Heart left ventricle (tissue), 13 donors: Measurements from ENCODE around the gene COL23A1.

Experiments used
- POLR2A ChIP-seq, 2 donors: fragments of 450-650 bp; IDR thresholded peaks; one replicate each; pipeline ENCODE4 v1.6.1; 2017; ENCODE audit warnings: antibody characterized with exemption in 2 of 2, mild to moderate bottlenecking in 2 of 2, moderate library complexity in 2 of 2
- TF ChIP-seq, protein P1 (sequence below), 12 donors: fragments of 200-600 bp; sonication (generic) in 4 of 12; IDR thresholded peaks; one replicate each; pipeline versions ENCODE4 v1.5.0 to v1.8.0; 2018 to 2022; ENCODE audit warnings: antibody characterized with exemption in 12 of 12, mild to moderate bottlenecking in 5 of 12
- donor health status: ischemic (EF 13 %, LVEDD 7.1; RV severe dilation, severe dysfunction).
- donor health status: DM: no; HTN: yes; CAD: no.
- donor health status: DM: no; HTN: no; CAD: no.
- donor health status: ischemic (EF 25% LVEDD 6.9; RV normal size, moderate dysfunction).
- donor health status: ischemic (EF 25% LVEDD 5.7; RV mildly dilated, moderate dysfunction).
- donor health status: ischemic (EF 35%, LVEDD 5.7; RV mildly dilated, moderate dysfunction).
- donor health status: nonischemic (EF 11% LVEDD 7.7; RV severe dilation, severe dysfunction).
- donor health status: DM: yes; HTN: yes; CAD: no.
- donor health status: PGD.
- donor health status: ischemic (EF 29% LVEDD 5.4; RV normal size, mild dysfunction).
- donor health status: nonischemic (EF 23%, LVEDD 6.1; RV moderate dilation, normal function).

DNA sequence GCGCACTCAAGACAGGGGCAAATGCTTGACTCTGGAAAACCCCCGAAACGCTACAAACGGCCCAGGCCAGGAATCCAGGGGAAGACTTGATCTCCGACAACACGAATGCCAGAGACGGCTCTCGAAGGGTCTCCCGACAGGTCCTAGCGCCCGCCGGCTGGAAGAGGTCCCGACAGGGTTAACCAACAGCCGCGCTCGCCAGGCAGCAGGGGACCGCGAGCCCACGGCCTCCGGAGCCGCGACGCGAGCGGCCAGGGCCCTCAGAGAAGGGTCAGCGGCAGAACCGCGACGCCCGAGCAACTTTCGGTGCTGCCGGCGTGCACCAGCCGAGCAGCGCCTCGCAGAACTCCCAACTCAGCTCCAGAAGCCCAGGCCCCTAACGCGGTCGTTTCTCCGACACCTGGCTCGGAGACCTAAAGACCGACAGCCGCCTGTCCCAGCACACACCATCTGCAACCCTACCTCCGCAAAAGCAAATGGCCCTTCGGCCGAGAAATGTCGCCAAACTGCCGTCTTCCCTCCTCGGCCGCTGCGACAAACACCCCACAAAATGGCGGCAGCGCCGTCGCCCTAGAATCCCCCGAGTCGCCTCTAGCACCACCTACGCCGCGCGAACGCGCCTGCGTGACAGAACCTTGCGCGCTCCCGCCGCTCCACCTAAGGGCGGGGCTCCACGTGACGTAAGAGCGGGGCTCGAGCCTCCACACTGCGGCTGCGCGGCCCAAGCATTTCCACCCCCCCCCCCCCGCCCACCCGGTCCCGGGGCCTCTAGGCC is 36.5 kb upstream of the COL23A1 start, which contains the start of gene CLK4:
- TF ChIP-seq, protein P1, sequence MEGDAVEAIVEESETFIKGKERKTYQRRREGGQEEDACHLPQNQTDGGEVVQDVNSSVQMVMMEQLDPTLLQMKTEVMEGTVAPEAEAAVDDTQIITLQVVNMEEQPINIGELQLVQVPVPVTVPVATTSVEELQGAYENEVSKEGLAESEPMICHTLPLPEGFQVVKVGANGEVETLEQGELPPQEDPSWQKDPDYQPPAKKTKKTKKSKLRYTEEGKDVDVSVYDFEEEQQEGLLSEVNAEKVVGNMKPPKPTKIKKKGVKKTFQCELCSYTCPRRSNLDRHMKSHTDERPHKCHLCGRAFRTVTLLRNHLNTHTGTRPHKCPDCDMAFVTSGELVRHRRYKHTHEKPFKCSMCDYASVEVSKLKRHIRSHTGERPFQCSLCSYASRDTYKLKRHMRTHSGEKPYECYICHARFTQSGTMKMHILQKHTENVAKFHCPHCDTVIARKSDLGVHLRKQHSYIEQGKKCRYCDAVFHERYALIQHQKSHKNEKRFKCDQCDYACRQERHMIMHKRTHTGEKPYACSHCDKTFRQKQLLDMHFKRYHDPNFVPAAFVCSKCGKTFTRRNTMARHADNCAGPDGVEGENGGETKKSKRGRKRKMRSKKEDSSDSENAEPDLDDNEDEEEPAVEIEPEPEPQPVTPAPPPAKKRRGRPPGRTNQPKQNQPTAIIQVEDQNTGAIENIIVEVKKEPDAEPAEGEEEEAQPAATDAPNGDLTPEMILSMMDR (IDR thresholded peaks at IDR 0.05): no peak
- TF ChIP-seq POLR2A (IDR thresholded peaks at IDR 0.05): peak in 1 of 2 donors; percentile 79
